Activated CD8-positive, alpha-beta memory T cell treated with anti-CD3 and anti-CD28 coated beads, Interleukin-2, amount 50 U/mL, for 24 hours (primary cell): ENCODE measurements around the gene SDK2.
A peak's percentile ranks its signal among the peaks of the same experiment; 100 is the strongest.
"Not testable (repeated sequence)": the region's sequence is repeated elsewhere in the genome, so short reads cannot be mapped to it uniquely, and the experiment has no call there.

Experiments used
- DNase-seq: peaks from one replicate; pipeline ENCODE4 v3.0.0-alpha.2; 2020; ENCODE audit errors: extremely low read depth

The SDK2 gene

GRCh38 chr17:73453494-73453893, 190.8 kb downstream of the SDK2 start:
- not testable (repeated sequence) for DNase-seq

- DNase-seq: no peak
Measured at GRCh38 chr17:73453090-73453489, 191.2 kb downstream of the SDK2 start.

GRCh38 chr17:73452009-73452408, 192.2 kb downstream of the SDK2 start:
- no peak for DNase-seq

GRCh38 chr17:73447319-73447718, 196.9 kb downstream of the SDK2 start:
- no peak for DNase-seq

DNA sequence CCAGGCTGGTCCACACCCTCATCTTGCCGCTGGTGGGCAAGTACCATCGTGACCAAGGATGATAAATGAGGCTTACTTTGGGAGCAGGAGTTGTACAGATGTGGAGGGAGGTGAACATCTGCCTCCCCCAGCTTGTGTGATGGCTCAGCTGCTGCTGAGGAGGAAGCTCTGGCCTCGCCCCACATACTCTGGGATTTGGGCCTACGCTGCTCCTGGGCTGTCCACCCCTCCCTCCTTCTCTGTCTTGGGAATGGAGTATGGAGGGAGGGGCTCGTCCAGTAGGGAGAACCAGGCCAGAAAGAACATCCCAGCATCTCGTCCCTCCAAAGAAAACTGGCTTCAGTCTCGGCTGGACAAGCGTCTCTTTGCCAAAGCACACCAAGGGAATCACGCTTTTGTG, 197.6 kb downstream of the SDK2 start:
- no peak for DNase-seq

DNA sequence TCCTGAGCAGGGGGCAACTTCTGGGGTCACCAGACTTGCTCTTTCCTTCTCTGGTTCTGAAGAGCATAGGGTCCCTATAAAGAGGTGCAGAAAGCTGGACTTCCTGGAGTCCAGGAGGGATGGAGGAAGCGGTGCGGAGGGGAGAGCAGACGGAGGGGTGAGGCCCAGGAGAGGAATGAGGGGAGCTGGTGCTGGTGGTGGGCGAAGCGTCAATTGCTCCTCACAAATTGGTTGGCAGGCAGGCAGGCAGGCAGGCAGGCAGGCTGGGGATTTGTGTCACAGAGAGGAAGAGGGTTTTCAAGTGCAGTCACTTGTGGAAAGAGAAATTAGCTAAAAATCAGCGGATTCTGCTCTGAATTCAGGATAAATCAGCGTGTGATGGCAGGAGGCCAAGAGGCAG, 198.8 kb downstream of the SDK2 start:
- no peak for DNase-seq

DNA sequence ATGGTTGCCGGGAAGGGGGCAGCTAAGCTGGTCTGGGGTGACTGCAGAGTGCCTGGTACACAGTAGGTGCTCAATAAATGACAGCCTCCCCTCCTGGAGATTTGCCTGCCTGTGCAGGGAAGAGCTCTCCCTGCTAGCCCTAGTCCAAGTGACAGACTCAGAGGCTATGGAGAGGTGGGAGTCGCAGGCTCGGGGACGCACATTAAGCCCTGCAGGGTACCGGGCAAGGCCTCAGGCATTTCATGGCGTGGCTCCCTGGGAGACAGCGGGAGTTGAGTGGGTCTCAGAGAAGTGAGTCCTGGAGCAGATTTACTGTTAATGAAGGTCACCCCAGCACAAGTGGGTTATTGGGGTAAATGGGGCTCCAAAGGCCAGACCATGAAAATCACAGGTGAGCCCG, 200.2 kb downstream of the SDK2 start:
- no peak for DNase-seq

DNA sequence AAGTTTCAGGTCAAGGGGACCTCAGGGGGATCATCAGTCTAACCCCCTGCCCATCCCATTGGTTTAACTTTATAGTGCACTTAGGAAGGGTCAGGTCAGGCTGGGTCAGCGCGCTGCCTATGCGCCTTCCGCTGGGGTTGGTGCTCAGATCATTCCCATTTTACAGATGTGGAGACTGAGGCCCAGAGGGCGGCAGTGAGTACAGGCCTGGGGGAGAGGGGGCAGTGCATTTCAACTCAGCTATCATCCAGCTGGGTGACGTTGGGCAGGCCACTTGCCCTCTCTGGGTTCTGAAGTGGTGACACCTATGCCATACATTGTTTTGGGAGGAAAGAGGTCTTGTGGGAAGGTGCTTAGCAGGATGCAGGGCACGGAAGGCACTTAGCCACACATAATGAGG, 204.6 kb downstream of the SDK2 start:
- DNase-seq: no peak

GRCh38 chr17:73437826-73438225, 206.4 kb downstream of the SDK2 start:
- DNase-seq: no peak

DNA sequence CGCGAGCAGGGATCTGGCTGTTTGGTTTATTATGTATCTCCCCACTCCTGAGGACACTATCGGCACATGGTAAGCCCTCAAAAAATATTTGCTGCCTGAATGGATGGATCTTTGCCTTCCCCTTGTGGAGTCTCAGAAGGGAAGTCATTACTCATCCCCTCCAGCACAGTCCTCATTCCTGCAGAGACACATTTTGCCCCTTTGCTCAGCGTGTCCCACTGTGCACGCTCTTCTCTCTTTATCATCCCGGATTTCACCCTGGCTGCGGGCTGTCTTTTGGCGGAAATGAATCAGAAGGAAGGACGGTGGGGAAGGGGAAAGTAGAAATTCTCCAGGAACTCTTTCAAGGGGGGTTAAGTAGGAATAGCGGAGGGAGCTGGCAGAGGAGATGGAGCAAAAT, 207.3 kb downstream of the SDK2 start:
- DNase-seq: no peak

DNA sequence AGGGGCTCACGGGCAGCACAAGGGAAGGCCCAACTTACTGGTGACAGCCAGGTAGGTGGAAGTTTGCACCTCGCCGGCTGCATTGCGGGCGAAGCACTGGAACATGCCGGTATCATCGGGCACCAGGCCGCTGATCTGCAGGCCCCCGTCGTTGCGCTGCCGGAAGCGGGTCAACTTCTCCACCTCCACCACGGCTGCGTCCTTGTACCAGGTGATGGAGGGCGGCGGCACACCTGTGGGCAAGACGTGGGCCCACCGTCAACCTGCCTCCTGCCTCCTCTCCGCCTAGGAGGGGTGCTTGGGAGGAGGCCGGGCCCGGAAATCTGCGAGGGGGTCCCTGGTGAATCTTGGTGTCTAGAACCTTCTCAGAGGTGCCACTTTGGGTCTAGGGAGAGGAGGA, 208.8 kb downstream of the SDK2 start:
- DNase-seq: no peak

DNA sequence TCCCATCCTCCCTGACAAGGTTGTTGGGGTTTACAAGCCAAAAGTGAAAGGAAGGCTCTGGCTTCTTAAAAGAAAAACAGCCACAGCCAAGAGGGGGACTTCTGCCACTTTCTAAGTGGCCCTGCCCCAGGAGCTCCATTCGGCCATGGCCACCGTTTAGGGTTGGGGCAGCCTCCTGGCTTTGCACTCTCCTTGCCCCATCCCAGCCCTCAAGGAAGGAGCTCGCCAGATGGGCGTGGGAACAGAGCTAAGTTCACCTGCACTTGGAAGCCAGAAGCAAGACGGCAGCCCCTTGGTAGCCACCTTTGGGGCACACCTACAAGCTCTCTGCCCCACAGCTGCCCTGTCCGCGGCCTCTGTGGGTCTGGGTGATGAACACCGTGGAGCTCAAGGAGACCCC, 210.1 kb downstream of the SDK2 start:
- no peak for DNase-seq

DNA sequence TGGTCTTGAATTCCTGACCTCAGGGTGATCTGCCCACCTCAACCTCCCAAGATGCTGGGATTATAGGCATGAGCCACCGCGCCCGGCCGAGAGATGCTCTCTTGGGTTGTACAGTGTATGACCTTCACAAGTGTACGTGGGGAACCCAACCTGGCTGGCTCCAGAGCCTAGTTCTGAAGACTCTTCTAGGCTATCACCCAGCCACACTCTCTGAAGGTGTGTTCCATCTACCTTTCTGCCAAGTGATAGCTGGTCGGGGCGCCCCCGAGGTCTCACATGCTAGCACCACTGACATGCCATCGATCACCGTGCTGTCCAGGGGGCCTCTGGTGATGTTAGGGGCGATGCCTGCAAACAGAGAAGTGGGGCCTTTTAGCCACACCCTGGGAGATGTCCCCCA, 210.7 kb downstream of the SDK2 start:
- DNase-seq: no peak

DNA sequence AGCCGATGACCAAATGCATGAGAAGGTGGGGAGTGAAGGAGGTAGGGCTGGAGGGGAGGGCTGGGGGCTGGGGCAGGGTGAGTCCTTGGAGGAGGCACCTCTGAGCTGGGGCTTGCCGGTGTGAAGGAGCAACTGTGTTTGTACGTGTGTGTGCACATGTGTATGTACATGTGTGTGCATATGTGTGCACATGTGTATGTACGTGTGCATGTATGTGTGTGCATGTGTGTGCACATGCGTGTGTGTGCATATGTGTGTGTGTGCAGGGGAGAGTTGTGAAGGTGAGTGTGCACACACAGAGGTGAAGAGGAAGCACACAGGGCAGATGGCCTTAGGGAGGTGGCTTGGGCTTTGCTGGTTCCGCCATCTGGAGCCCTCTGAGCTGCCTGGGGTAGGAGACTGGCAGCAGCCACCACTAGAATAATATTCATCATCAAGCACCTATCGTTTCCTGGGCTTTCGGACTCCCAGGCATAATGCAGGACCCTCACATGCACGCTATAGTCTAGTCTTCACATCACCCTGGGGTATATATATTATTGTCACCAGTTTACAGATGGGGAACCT, 211.5 kb downstream of the SDK2 start:
- no peak for DNase-seq

DNA sequence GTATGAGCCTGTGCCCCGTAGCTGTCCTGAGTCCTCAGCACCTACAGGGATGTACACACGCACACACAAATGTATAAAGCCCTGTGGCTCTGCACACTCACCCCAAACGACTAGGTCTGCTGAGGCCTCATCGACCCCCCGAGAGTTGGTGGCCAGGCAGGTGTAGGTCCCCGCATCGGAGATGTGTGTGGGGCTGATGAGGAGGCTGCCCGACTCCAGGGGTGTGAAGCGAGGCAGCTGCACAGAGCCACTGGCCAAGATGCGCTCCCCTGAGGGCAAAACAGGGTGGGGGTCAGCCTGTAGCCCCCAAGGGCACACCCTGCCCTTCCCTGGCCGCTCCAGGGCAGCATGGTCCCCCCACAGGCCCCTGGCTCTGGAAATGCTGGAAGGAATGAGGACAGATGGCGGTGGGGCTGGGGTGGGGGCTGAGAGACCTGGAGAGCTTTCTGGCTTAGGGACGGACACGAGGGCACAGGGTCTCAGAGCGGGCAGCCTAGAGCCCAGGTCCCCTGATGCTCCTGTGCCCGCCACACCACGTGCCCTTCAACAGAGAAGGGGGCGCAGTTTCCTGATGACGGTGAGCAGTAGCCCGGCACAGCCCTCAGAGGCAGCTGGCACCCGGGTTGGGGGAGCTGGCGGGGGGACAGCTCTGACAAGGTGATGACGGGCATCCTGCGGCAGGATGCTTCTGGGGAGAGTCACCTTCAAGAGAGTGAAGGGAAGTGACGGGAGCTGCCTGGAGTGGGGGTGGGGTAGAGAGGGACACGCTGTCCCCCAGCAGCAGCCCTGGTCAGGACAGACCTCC, 212.6 kb downstream of the SDK2 start:
- no peak for DNase-seq

DNA sequence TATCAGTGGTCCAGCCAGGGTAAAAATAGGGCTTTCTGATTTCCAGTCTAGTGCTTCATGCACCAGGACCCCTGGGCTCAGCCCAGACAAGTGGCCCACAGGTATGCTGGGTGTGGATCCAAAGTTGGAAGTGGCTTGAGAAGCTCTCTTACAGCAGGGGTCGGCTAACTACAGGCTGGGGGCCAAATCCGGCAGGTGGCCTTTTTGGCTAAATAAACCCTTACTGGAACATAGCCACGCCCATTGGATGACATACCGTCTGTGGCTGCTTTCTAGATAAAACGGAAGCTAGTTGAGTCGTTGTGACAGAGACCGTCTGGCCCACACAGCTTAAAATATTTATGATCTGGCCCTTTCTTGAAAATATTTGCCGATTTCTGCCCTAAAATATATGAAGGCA, 213.4 kb downstream of the SDK2 start:
- no peak for DNase-seq

DNA sequence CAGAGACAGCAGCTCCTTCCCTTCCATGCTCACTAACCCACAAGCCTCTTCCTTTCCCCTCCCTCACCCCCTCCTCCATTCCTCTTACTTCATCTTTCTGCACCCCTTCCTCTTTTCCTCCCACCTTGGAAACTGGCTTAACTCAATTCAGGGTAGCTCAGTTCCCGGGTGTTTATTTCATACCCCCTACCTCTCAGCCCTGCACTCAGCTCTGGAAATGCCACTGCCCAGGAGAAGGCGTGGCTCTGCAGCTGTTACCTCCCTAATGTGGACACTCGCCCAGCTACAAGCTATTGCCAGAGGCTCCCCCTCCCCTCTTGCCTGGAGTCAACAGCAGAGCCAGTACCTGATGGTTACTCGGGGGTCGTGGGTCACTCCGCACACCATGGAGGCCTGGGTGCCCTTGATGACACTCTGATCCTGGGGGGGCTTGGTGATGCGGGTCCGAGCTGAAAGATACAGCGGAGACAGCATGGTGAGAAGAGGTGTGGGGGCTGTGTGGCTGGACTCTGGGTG, 214.0 kb downstream of the SDK2 start:
- DNase-seq: no peak

DNA sequence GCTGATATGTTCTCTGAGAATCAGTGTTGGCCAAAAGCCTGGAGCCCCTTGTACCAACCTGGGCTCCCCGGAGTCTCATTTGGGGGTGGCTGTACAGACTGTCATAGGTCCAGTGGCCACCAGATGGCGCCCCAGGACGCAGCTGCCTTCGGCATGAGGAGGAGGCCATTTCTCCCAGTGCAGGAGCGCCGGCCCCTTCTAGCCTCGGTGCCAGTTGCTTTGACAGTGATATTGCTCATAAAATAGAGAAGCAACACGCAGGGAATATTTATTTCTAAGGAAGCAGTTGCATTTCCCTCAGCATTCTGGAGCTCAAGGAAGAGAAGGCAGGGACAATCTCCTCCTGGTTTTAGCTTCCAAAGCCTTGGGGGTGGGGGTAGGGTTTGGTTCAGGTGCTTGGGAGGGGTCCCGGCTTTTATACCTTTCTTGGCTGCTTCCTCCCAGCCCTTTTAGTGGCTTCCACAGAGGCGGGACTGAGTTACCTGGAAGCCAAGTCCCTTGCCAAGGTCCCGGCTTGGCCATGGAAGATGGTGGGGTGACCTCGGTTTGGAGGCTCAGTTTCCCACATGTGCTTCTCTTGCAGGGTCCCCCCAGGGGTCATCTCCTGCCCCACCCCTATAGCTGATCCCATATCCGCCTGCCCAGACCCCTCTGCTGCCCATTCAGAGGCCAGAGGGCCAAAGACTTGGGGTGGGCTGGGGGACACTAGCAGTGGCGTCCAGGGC, 214.6 kb downstream of the SDK2 start:
- peak; percentile 76 for DNase-seq

GRCh38 chr17:73427198-73427597, 217.0 kb downstream of the SDK2 start:
- DNase-seq: no peak

DNA sequence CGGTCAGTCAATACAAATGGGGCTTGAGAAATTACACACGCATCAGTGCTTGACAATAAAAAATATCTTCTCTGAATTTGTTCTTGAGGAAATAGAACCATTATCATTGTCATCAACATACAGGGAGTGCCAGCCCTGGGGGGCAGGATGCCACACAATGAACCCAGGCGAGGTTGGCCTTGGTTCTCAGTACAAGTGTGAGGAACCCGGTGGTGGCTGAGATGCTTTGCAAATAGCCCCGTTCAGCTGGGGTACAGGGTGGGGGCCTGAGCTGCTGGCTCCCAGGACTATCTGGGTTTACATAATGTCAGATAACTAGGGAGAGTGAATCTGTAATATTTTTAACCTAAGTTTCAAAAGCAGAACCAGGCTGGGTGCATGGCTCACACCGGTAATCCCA, 219.7 kb downstream of the SDK2 start:
- DNase-seq: no peak

DNA sequence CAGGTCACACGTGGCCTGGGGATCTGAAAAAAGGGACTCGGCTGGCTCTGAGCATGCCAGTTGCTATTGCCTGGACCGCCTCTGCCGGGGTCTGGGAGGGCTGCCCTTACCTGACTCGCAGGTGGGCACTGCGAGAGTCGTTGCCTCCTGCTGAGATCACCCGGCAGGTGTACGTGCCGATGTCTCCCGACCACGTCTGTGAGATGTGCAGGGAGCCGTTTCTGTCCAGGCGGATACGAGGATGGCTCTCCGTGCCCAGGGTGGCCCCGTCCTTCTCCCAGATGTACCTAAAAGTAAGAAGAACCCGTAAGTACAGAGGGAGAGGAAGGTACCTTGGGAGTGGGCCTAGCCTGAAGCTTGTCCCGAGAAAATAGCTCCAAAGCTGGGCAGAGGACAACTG, 220.4 kb downstream of the SDK2 start:
- DNase-seq: no peak

- DNase-seq: no peak
Measured at GRCh38 chr17:73423159-73423715, 221.0 kb downstream of the SDK2 start.

DNA sequence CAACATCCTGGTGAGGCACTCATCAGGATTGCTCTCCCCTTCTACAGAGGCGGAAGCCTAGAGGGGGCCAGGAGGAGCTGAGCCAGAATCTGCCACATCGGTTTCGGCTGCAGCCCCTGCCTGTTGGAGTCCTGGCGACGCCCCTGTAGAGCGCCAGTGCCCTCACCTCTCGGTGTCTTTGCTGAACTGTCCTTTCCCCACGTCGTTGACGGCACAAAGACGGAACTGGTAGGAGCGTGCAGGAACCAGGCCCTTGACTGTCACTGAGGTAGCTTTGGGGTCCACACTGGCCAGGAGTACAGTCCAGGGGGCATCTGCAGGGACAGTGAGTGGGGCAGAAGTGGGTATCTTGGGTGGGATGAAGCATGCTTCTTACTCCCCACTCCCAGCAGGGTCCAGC, 222.1 kb downstream of the SDK2 start:
- DNase-seq: no peak
